ENCODE measurements around the gene CDC123.
"Not testable (repeated sequence)": the region's sequence is repeated elsewhere in the genome, so short reads cannot be mapped to it uniquely, and the experiment has no call there.

CDC123 gene

DNA sequence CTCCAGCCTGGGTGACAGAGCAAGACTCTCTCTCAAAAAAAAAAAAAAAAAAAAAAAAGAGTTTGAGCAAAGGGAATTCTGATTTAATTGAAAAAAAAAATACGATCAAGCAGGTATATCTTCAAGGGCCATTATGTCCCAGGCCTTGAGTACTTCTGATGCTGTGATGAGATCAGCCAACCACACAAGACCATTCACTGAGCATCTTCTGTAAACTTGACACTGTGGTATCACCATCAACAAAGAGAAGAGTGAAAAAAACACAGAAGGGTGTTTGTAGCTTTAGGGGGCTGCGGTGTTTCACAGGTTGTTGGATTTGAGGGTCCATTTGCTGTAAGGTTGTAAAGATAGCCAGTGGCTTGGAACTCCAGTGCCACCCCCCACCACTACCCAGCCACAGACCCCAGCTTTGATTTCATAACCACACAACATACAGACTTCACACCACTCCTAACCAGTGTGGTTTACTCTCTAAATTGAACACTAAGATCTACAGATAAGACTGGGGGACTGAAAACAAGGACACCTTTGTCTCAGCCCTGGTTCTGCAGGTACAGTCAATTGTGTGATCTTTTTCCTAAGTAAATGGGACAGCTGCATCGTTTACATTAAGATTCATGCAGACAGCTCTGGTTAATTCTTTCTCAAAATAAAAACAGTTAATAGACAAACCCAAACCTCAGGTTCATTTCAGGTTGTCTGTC lies 66.4 kb downstream of the CDC123 start:
- DNase-seq = no peak
- in situ Hi-C loops (cut with MboI; ENCODE audit: low pct_unique_long_range_greater_than_20kb, low sequenced_read_pairs) = loop anchor here (25.0 kb wide), 1 partner anchor 400 kb away; no protein-coding TSS in a partner anchor

GRCh38 chr10:12264204-12264940 lies 68.4 kb downstream of the CDC123 start:
- DNase-seq = peak; percentile 87
- in situ Hi-C loops (cut with MboI; ENCODE audit: low pct_unique_long_range_greater_than_20kb, low sequenced_read_pairs) = loop anchor here (25.0 kb wide), 1 partner anchor 398 kb away; no protein-coding TSS in a partner anchor

GRCh38 chr10:12269056-12269455 lies 73.1 kb downstream of the CDC123 start:
- DNase-seq = no peak
- in situ Hi-C loops (cut with MboI; ENCODE audit: low pct_unique_long_range_greater_than_20kb, low sequenced_read_pairs) = loop anchor here (25.0 kb wide), 1 partner anchor 393 kb away; no protein-coding TSS in a partner anchor

GRCh38 chr10:12271210-12271540 lies 75.2 kb downstream of the CDC123 start:
- DNase-seq = no peak
- in situ Hi-C loops (cut with MboI; ENCODE audit: low pct_unique_long_range_greater_than_20kb, low sequenced_read_pairs) = loop anchor here (25.0 kb wide), 1 partner anchor 391 kb away; no protein-coding TSS in a partner anchor

DNA sequence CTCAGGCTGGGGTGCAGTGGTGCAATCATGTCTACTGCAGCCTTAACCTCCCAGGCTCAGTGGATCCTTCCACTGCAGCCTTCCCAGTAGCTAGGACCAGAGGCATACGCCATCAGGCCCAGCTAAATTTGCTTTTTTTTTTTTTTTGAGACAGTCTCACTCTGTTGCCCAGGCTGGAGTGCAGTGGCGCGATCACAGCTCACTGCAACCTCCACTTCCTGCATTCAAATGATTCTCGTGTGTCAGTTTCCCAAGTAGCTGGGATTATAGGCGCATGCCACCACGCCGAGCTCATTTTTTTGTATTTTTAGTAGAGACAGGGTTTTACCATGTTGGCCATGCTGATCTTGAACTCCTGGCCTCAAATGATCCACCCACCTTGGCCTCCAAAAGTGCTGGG lies 81.9 kb downstream of the CDC123 start:
- DNase-seq; in situ Hi-C loops (cut with MboI; ENCODE audit: low pct_unique_long_range_greater_than_20kb, low sequenced_read_pairs): not testable (repeated sequence)

DNA sequence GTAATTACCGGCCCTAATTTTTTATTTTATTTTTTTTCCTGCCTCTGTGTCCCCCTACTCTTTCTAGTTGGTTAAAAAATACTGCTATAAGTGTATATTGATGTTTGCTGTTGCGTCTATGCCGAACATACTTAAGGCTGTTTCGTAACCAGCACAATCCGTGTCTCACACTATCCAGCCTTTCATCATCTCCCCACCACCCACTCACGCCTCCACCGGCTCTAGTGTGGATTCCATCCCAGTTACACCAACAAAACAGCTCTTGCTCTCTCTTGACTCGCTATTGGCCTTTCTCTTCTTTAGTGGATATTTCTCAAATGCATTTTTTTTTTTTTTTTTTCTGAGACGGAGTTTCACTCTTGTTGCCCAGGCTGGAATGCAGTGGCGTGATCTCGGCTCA lies 83.3 kb downstream of the CDC123 start:
- DNase-seq = no peak
- in situ Hi-C loops (cut with MboI; ENCODE audit: low pct_unique_long_range_greater_than_20kb, low sequenced_read_pairs) = no loop called here

DNA sequence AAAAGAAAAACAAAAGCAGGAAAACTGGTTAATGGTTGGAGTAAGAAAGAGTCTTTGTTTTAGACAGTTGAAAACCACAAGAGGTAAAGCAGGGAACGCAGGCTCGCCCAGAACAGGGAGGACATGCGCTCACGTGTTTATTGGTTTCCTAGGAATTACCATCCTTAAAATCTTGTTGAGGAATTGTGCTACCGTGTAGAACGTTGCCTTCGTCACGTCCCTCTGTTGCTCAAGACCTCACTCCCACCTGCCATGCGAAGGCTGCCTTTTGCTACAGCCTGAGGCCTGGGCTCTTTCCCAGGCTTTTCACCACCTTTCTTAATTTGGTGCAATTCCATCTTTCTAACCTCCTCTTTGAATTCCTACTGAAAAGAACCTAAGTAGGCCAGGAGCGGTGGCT lies 91.8 kb downstream of the CDC123 start:
- no peak for DNase-seq
- in situ Hi-C loops (cut with MboI; ENCODE audit: low pct_unique_long_range_greater_than_20kb, low sequenced_read_pairs) = no loop called here

GRCh38 chr10:12297784-12298183 lies 101.8 kb downstream of the CDC123 start:
- in situ Hi-C loops (cut with MboI; ENCODE audit: low pct_unique_long_range_greater_than_20kb, low sequenced_read_pairs); DNase-seq: not testable (repeated sequence)

DNA sequence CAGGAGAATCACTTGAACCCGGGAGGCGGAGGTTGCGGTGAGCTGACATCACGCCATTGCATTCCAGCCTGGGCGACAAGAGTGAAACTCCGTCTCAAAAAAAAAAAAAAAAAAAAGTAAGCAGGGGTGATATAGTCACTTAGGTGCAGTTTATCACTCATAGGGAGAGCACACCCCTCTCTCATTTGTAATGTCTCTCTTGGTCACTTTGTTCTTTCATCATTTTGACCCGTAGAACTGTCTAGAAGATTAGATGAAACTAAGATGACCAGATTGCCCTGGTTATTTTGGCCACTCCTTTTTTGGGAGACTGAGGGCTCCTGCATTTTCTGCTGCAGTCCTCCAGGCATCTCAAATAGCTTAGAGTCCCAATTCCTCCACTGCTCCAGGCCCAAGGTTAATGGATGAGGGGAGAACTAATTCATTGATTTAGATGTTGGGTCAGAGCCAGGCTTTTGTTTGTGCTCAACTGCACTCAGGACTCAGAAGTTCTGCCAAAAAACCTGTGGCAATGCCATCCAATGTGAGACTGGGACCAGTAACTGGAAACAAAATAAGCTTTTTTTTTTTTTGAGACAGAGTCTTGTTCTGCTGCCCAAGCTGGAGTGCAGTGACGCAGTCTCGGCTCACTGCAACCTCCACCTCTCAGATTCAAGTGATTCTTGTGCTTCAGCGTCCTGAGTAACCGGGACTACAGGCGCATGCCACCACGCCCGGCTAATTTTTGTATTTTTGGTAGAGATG lies 103.4 kb downstream of the CDC123 start:
- no peak for DNase-seq
- in situ Hi-C loops (cut with MboI; ENCODE audit: low pct_unique_long_range_greater_than_20kb, low sequenced_read_pairs) = no loop called here
